WERI-Rb-1 (cell line): ENCODE data around the gene TMCO5A.
"Not testable (repeated sequence)": the region's sequence is repeated elsewhere in the genome, so short reads cannot be mapped to it uniquely, and the experiment has no call there.

Experiments
- DNase-seq: peaks from one replicate; pipeline ENCODE4 v3.0.0-alpha.2; 2020
- H3K27ac ChIP-seq: fragments of 250-450 bp; sonication (Bioruptor Pico); 2 replicates; pipeline ENCODE4 v1.5.1; 2020; ENCODE audit warnings: mild to moderate bottlenecking, moderate library complexity
- H3K27me3 ChIP-seq: fragments of 250-450 bp; sonication (Bioruptor Pico); 2 replicates; pipeline ENCODE4 v1.5.1; 2021; ENCODE audit warnings: mild to moderate bottlenecking, low read depth, moderate library complexity; ENCODE audit not compliant: insufficient read depth, severe bottlenecking
- H3K36me3 ChIP-seq: fragments of 250-450 bp; sonication (Bioruptor Pico); 2 replicates; pipeline ENCODE4 v1.5.1; 2020; ENCODE audit warnings: mild to moderate bottlenecking, moderate library complexity
- H3K4me3 ChIP-seq: 2 replicates; pipeline ENCODE4 v1.5.1; 2011; ENCODE audit warnings: low read depth, mild to moderate bottlenecking, control low read depth, low read length
- H3K9me3 ChIP-seq: fragments of 250-450 bp; sonication (Bioruptor Pico); 2 replicates; pipeline ENCODE4 v1.5.1; 2021; ENCODE audit warnings: mild to moderate bottlenecking, moderate library complexity; ENCODE audit not compliant: severe bottlenecking
- CTCF ChIP-seq: IDR thresholded peaks from 2 replicates; pipeline ENCODE4 v1.5.1; 2011; ENCODE audit warnings: low read depth, mild to moderate bottlenecking, control low read depth, inconsistent platforms, low read length

Gene TMCO5A

DNA sequence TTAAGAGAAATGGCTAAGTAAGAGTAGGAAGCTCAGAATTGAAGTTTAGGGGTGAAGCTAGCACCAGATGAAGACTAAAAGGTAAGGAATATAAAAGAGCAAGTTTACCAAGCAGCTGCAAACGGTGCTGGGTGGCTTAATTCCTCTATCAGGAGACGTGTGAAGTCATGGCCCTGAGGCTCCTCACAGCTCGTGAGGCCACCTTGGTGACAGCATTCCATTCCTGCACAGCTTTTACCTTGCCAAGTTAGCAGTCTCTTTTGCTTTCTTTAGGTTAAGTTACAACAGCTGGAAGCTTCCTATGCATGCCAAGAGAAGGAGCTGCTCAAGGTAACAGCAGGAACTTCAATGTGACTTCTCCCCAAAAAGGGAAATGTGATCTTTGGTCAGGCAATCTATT is 6.4 kb downstream of the TMCO5A start:
- Histone ChIP-seq H3K36me3 (no peaks in the 10 kb centered on the region), H3K4me3 (no peak overlapping the region), H3K9me3 (no peaks in the 10 kb centered on the region), H3K27me3 (no peaks in the 10 kb centered on the region), H3K27ac (no peak overlapping the region)
- no peak for DNase-seq
- no peak for TF ChIP-seq CTCF

- no peak for TF ChIP-seq CTCF
Measured at GRCh38 chr15:37941779-37942178, 7.3 kb downstream of the TMCO5A start.

GRCh38 chr15:37951999-37952398 is 17.6 kb downstream of the TMCO5A start:
- no peak for TF ChIP-seq CTCF
- H3K27ac ChIP-seq, result no peak overlapping the region
- no peaks in the 10 kb centered on the region for H3K36me3 ChIP-seq
- no peaks in the 10 kb centered on the region for H3K9me3 ChIP-seq
- H3K27me3 ChIP-seq, result no peaks in the 10 kb centered on the region
- H3K4me3 ChIP-seq, result no peak overlapping the region
- no peak for DNase-seq

More at GRCh38 chr15:37941779-37942178, 7.3 kb downstream of the TMCO5A start:
- DNase-seq, result no peak
- Histone ChIP-seq H3K36me3 (no peaks in the 10 kb centered on the region), H3K9me3 (no peaks in the 10 kb centered on the region), H3K27me3 (no peaks in the 10 kb centered on the region), H3K27ac (no peak overlapping the region), H3K4me3 (no peak overlapping the region)

- not testable (repeated sequence) for H3K9me3 ChIP-seq, H3K27me3 ChIP-seq, H3K36me3 ChIP-seq, H3K27ac ChIP-seq, H3K4me3 ChIP-seq, DNase-seq
Measured at GRCh38 chr15:37960742-37961141, 26.3 kb downstream of the TMCO5A start.

- no peak for TF ChIP-seq CTCF
- no peak overlapping the region for H3K27ac ChIP-seq
- no peak for DNase-seq
- no peaks in the 10 kb centered on the region for H3K36me3 ChIP-seq
- H3K27me3 ChIP-seq, result peaks cover 7% of the 10 kb centered on the region
- no peak overlapping the region for H3K4me3 ChIP-seq
- no peaks in the 10 kb centered on the region for H3K9me3 ChIP-seq
Measured at GRCh38 chr15:37967788-37968187, 33.3 kb downstream of the TMCO5A start.

GRCh38 chr15:37973856-37974255 is 39.4 kb downstream of the TMCO5A start:
- H3K36me3 ChIP-seq, result no peaks in the 10 kb centered on the region
- no peak for TF ChIP-seq CTCF
- no peak overlapping the region for H3K27ac ChIP-seq
- no peak overlapping the region for H3K4me3 ChIP-seq
- no peaks in the 10 kb centered on the region for H3K27me3 ChIP-seq
- no peaks in the 10 kb centered on the region for H3K9me3 ChIP-seq
- DNase-seq, result no peak
